Tibial artery (tissue), 4 donors: ENCODE results near the gene MAGI2.

ENCODE experiments used
- DNase-seq, 2 donors: peaks; one replicate each; pipeline ENCODE4 v3.0.0-alpha.2; 2019
- H3K27ac ChIP-seq, 2 donors: fragments of 200-600 bp; sonication (generic) in 1 of 2; 1 replicate in 1 of 2; 2 replicates in 1 of 2; pipeline ENCODE4 v1.5.1; 2018 to 2019; ENCODE audit warnings: mild to moderate bottlenecking in 1 of 2
- H3K27me3 ChIP-seq, 2 donors: fragments of 200-600 bp; sonication (generic) in 1 of 2; one replicate each; pipeline versions ENCODE4 v1.5.1 to v1.6.0; 2016 to 2019
- H3K36me3 ChIP-seq, 3 donors: fragments of 200-600 bp; sonication (generic) in 2 of 3; one replicate each; pipeline ENCODE4 v1.5.1; 2016 to 2019; ENCODE audit warnings: mild to moderate bottlenecking in 2 of 3
- H3K4me1 ChIP-seq, 4 donors: fragments of 200-600 bp; sonication (generic) in 2 of 4; 1 replicate in 3 of 4; 2 replicates in 1 of 4; pipeline ENCODE4 v1.5.1; 2016 to 2019
- H3K4me3 ChIP-seq, 2 donors: fragments of 200-600 bp; sonication (generic) in 1 of 2; 1 replicate in 1 of 2; 2 replicates in 1 of 2; pipeline ENCODE4 v1.5.1; 2018 to 2019; ENCODE audit warnings: mild to moderate bottlenecking in 2 of 2
- H3K9me3 ChIP-seq, 3 donors: fragments of 200-600 bp; sonication (generic) in 1 of 3; one replicate each; pipeline ENCODE4 v1.5.1; 2016 to 2019
- intact Hi-C: fragments of 100-400 bp; cut with DNase I; formaldehyde crosslinking; loops from one replicate; pipeline ENCODE4 v1.15.0; 2023; ENCODE audit warnings: low total_unique reads
- TF ChIP-seq, protein P1 (sequence below), 2 experiments: fragments of 200-600 bp in 1 of 2; fragments of 450-650 bp in 1 of 2; IDR thresholded peaks; one replicate each; pipeline ENCODE4 v1.5.1; 2017 to 2019; ENCODE audit warnings: antibody characterized with exemption in 2 of 2, mild to moderate bottlenecking in 1 of 2, moderate library complexity in 1 of 2

MAGI2 gene

DNA sequence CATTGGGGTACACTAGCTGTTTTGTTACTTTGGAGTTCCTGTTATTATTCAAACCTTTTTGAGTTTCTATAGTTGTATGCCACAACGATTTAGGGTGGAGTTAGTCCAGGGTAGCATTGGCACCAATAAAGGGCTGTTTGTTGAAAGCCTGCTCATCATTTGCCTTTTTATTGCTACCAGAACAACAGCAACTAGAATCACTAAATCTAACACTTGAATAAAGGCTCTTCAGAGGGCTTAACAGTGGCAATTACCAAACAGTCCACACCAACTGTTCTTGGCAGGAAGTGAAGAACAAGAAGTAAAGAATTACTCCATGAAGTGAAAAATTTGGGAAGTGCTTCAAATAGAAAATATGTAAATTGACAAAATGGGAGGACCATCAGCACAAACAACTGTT lies 1033.5 kb downstream of the MAGI2 start:
- TF ChIP-seq, protein P1, sequence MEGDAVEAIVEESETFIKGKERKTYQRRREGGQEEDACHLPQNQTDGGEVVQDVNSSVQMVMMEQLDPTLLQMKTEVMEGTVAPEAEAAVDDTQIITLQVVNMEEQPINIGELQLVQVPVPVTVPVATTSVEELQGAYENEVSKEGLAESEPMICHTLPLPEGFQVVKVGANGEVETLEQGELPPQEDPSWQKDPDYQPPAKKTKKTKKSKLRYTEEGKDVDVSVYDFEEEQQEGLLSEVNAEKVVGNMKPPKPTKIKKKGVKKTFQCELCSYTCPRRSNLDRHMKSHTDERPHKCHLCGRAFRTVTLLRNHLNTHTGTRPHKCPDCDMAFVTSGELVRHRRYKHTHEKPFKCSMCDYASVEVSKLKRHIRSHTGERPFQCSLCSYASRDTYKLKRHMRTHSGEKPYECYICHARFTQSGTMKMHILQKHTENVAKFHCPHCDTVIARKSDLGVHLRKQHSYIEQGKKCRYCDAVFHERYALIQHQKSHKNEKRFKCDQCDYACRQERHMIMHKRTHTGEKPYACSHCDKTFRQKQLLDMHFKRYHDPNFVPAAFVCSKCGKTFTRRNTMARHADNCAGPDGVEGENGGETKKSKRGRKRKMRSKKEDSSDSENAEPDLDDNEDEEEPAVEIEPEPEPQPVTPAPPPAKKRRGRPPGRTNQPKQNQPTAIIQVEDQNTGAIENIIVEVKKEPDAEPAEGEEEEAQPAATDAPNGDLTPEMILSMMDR (IDR thresholded peaks at IDR 0.05), result no peak
- peaks cover 0 to 16% (median 8%) of the 10 kb centered on the region in 4 donors for H3K4me1 ChIP-seq
- no peaks in the 10 kb centered on the region for H3K36me3 ChIP-seq
- H3K9me3 ChIP-seq, result peaks cover 0 to 7% (median 0%) of the 10 kb centered on the region in 3 donors
- no peak overlapping the region for H3K4me3 ChIP-seq
- H3K27me3 ChIP-seq, result no peaks in the 10 kb centered on the region
- no peak for DNase-seq
- peak overlapping the region in 1 of 2 donors; percentile 11 for H3K27ac ChIP-seq
- intact Hi-C loops, result no loop called here

DNA sequence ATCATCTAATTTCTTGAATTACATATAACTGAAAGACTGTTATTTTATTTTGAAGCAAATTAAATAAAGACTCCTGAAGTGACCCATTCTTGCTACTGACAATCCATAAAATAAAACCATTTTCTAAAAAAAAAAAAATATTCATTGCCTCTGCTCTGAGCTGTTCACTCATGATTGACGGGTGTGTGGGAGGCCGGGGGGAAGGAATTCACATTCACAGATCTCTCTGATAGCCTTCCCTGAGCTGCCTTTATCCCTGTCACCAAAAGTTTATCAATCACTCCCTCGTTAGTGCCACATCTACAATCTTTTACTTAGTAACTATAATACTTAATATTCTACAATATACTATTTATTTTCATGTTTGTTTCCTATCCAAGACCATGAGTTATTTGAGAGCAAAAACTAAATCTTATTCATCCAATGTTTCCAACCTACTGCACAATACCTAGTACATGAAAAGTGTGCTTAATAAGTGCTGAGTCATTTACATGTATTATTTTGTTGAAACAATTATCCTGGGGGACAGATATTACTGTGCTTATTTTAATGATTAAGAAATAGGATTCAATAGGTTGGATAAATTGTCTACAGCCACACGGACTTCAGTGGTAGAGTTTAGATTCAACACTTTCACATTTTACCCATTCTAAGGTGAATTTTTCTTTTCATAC lies 1036.2 kb downstream of the MAGI2 start:
- Histone ChIP-seq H3K4me1 (peaks cover 0 to 32% (median 11%) of the 10 kb centered on the region in 4 donors), H3K36me3 (no peaks in the 10 kb centered on the region), H3K27me3 (no peaks in the 10 kb centered on the region), H3K4me3 (no peak overlapping the region), H3K9me3 (peaks cover 0 to 7% (median 0%) of the 10 kb centered on the region in 3 donors), H3K27ac (no peak overlapping the region)
- DNase-seq, result no peak
- intact Hi-C loops, result loop anchor here (5.0 kb wide), 1 partner anchor 1965 kb away; no protein-coding TSS in a partner anchor
- TF ChIP-seq, protein P1 (IDR thresholded peaks at IDR 0.05), result no peak

DNA sequence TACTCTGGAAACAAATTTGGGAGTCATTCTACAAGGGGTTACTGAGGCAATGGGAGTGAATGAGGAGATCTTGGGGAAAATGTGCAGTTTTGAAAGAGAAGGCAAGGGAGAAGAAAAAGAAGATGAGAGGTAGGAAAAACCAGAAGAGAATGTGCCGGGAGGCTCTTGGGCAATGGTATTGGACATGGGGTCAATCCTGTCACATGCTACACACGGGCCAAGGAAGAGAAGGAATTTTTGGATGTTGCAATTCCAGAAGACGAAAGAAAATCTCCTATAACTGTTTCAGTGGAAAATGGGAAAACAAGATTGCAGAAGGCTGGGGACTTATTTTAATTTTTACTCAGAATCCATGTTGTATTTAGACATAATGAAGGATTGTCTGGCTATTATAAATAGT lies 1039.9 kb downstream of the MAGI2 start:
- TF ChIP-seq, protein P1 (IDR thresholded peaks at IDR 0.05), result no peak
- Histone ChIP-seq H3K27ac (peak overlapping the region in 1 of 2 donors; percentile 38), H3K36me3 (no peaks in the 10 kb centered on the region), H3K9me3 (peaks cover 0 to 7% (median 0%) of the 10 kb centered on the region in 3 donors), H3K4me1 (peaks cover 0 to 20% (median 6%) of the 10 kb centered on the region in 4 donors), H3K27me3 (no peaks in the 10 kb centered on the region), H3K4me3 (no peak overlapping the region)
- no peak for DNase-seq
- intact Hi-C loops, result no loop called here

DNA sequence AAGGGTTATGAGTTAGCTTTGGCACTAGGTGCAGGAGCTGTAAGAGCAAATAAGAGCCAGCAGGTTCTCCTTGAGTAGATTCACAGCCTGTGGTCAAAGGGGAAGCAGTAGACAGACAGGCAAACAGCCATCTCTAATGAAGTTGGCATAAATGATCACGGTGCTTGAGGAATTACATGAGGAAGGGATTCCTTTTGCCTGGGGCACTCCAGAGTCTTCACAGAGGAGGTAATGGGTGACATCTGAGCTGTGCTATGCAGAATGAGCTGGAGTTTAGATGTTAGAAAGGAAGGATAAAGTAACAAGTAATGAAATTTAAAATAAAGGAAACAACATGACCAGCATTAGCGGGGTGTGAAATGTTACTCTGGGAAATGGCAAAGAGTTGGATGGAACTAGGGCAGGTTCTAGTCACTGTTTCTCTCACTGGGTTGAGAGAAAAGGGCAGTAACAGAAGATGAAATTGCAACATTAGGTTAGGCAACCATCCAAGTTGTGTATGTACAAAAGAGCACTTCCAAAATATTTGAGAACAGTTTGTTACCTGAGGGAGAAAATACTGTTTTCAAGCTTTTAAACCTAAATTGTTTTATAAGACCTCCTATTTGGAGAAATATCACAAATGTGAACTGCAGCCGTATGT lies 1041.1 kb downstream of the MAGI2 start:
- TF ChIP-seq, protein P1 (IDR thresholded peaks at IDR 0.05), result no peak
- Histone ChIP-seq H3K36me3 (no peaks in the 10 kb centered on the region), H3K4me1 (peaks cover 0 to 20% (median 6%) of the 10 kb centered on the region in 4 donors), H3K27ac (peak overlapping the region in 1 of 2 donors; percentile 38), H3K27me3 (no peaks in the 10 kb centered on the region), H3K9me3 (peaks cover 0 to 7% (median 0%) of the 10 kb centered on the region in 3 donors), H3K4me3 (no peak overlapping the region)
- intact Hi-C loops, result no loop called here
- DNase-seq, result no peak

DNA sequence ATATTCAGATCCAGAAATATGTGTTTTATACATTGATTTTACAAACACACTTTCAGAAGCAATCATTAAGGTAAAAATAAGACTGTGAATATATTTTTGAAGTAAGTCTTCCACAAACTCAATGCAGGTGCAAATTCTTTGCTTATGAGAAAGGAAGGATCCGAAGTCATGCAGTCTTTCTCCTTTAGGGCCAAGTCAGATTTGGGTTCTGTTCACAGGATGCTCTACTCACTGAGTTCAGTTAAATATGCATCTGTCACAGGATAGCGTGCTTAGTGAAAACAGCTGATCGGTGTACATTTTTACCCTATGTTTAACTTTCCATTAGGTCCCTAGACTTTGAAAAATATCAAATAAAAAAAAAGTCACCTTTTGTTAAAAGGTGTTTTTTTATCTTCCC lies 1046.4 kb downstream of the MAGI2 start:
- Histone ChIP-seq H3K4me3 (no peak overlapping the region), H3K27me3 (no peaks in the 10 kb centered on the region), H3K27ac (no peak overlapping the region), H3K9me3 (no peaks in the 10 kb centered on the region), H3K4me1 (peaks cover 0 to 2% (median under 1%) of the 10 kb centered on the region in 4 donors), H3K36me3 (no peaks in the 10 kb centered on the region)
- no peak for DNase-seq
- intact Hi-C loops, result no loop called here
- TF ChIP-seq, protein P1 (IDR thresholded peaks at IDR 0.05), result no peak
